ENCODE data around the gene CAMK2A.

Gene CAMK2A

GRCh38 chr5:150298701-150299451, 9.3 kb upstream of the CAMK2A start:
- no peak for DNase-seq

- no peak for DNase-seq
Measured at GRCh38 chr5:150297934-150298595, 8.5 kb upstream of the CAMK2A start.

GRCh38 chr5:150297236-150297890, 7.8 kb upstream of the CAMK2A start:
- no peak for DNase-seq

GRCh38 chr5:150296496-150296895, 6.9 kb upstream of the CAMK2A start:
- no peak for DNase-seq

GRCh38 chr5:150295741-150296486, 6.3 kb upstream of the CAMK2A start:
- no peak for DNase-seq

- peak; percentile 43 for DNase-seq
Measured at GRCh38 chr5:150295172-150295634, 5.6 kb upstream of the CAMK2A start.

GRCh38 chr5:150294551-150295071, 5.0 kb upstream of the CAMK2A start:
- DNase-seq = no peak

- DNase-seq = no peak
Measured at GRCh38 chr5:150293091-150293941, 3.7 kb upstream of the CAMK2A start.

- DNase-seq = no peak
Measured at GRCh38 chr5:150291388-150292385, 2.1 kb upstream of the CAMK2A start.

- no peak for DNase-seq
Measured at GRCh38 chr5:150288791-150289190, 782 bp downstream of the CAMK2A start.

GRCh38 chr5:150288361-150288760, 1.2 kb downstream of the CAMK2A start:
- no peak for DNase-seq

GRCh38 chr5:150286820-150287219, 2.8 kb downstream of the CAMK2A start:
- DNase-seq = no peak

- DNase-seq = no peak
Measured at GRCh38 chr5:150285114-150285513, 4.5 kb downstream of the CAMK2A start.

- DNase-seq = no peak
Measured at GRCh38 chr5:150284311-150284710, 5.3 kb downstream of the CAMK2A start.

GRCh38 chr5:150283904-150284303, 5.7 kb downstream of the CAMK2A start:
- no peak for DNase-seq

- DNase-seq = no peak
Measured at GRCh38 chr5:150281987-150282386, 7.6 kb downstream of the CAMK2A start.

- no peak for DNase-seq
Measured at GRCh38 chr5:150279330-150280020, 10.1 kb downstream of the CAMK2A start.

- no peak for DNase-seq
Measured at GRCh38 chr5:150278916-150279315, 10.7 kb downstream of the CAMK2A start.

- no peak for DNase-seq
Measured at GRCh38 chr5:150278046-150278730, 11.4 kb downstream of the CAMK2A start.
